A673 (cell line): ENCODE data around the gene CELF5.

ENCODE experiments used
- EZH2 ChIP-seq: fragments of 200-600 bp; sonication (generic); IDR thresholded peaks from 2 replicates; pipeline ENCODE4 v1.6.1; 2017; ENCODE audit warnings: borderline replicate concordance, low read depth, mild to moderate bottlenecking, mixed read lengths, antibody characterized with exemption, low read length; ENCODE audit not compliant: poor library complexity, severe bottlenecking
- TF ChIP-seq, protein P1 (sequence below): fragments of 300-800, 200-600 bp; sonication (generic); conservative IDR thresholded peaks from 2 replicates; pipeline ENCODE4 v1.5.1; 2017; ENCODE audit warnings: low read depth, mild to moderate bottlenecking, antibody characterized with exemption, low read length, moderate library complexity, mixed read lengths

DNA sequence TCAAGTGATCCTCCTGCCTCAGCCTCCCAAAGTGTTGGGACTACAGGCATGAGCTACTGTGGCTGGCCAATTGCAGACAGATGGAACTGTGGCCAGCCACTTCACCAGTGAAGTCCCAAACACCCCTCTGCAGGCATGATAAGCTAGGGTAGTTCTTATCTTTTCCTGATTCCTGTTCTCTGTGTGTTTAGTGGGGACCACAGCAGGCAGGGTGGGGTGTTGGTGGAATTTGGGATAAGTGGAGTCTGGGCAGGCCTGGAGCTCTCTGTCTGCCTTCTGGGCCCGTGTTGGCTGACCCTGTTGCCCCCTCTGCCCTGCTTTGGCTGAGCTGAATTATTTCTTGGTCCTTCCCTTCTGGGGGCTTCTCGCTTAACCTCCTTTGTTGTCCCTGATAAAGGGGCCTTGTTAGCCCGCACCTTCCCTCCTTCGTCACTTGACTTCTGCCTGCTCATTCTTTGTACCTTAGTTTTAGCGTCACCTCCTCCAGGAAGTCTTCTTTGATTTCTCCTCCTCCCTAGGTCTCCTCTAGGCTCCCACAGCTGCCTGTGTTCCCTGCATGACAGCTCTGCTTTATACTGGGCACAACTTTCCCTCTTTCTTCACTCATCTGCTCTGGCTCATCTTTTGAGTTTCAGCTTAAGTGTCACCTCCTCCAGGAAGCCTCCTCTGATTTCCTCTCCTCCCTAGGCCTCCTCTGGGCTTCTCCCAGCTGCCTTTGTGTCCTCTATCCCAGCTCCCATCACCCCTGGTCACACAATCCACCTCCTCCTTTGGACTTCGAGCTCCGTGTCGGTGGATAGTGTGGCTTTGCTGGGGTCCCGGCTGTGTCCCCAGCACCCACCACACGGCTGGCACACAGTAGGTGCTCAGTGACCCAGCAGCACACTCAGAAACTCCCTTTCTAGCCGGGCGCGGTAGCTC, 40.5 kb upstream of the CELF5 start:
- TF ChIP-seq, protein P1, sequence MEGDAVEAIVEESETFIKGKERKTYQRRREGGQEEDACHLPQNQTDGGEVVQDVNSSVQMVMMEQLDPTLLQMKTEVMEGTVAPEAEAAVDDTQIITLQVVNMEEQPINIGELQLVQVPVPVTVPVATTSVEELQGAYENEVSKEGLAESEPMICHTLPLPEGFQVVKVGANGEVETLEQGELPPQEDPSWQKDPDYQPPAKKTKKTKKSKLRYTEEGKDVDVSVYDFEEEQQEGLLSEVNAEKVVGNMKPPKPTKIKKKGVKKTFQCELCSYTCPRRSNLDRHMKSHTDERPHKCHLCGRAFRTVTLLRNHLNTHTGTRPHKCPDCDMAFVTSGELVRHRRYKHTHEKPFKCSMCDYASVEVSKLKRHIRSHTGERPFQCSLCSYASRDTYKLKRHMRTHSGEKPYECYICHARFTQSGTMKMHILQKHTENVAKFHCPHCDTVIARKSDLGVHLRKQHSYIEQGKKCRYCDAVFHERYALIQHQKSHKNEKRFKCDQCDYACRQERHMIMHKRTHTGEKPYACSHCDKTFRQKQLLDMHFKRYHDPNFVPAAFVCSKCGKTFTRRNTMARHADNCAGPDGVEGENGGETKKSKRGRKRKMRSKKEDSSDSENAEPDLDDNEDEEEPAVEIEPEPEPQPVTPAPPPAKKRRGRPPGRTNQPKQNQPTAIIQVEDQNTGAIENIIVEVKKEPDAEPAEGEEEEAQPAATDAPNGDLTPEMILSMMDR = no peak
- TF ChIP-seq EZH2 = no peak
